BE2C (cell line): ENCODE data around the gene KIAA0825.

Source experiments
- DNase-seq: peaks from one replicate; pipeline ENCODE4 v3.0.0-alpha.2; 2020
- H3K27me3 ChIP-seq: fragments of 250-450 bp; sonication (Bioruptor Pico); 2 replicates; pipeline ENCODE4 v1.5.1; 2020; ENCODE audit warnings: mild to moderate bottlenecking
- H3K36me3 ChIP-seq: fragments of 250-450 bp; sonication (Bioruptor Pico); 2 replicates; pipeline ENCODE4 v1.5.1; 2020; ENCODE audit warnings: mild to moderate bottlenecking
- H3K4me1 ChIP-seq: fragments of 250-450 bp; sonication (Bioruptor Pico); 2 replicates; pipeline ENCODE4 v1.5.1; 2020
- H3K4me3 ChIP-seq: 2 replicates; pipeline ENCODE4 v1.5.1; 2011; ENCODE audit warnings: low read depth, low read length
- H3K9me3 ChIP-seq: fragments of 250-450 bp; sonication (Bioruptor Pico); 2 replicates; pipeline ENCODE4 v1.5.1; 2020
- TF ChIP-seq, protein P1 (sequence below): IDR thresholded peaks from 2 replicates; pipeline ENCODE4 v1.5.1; 2012; ENCODE audit warnings: mild to moderate bottlenecking, low read depth, low read length

Gene KIAA0825

DNA sequence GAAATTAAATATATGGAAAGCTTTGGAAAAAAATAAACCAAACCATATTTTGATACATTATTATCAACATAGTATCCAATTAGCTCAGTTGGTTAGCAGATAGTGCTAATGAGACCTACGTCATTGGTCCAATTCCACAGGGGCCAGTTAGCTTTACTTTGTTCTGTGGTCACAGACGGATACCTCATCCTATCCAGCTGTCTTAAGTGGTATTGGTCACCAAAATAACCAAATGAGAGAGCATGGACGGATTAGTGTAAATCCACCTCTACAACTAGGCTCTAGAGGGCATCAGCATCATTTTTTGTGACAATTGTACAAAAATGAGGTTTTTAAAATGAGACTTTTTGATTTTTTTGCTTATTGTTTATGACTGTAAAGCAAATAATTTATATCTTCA is 364.2 kb downstream of the KIAA0825 start:
- TF ChIP-seq, protein P1, sequence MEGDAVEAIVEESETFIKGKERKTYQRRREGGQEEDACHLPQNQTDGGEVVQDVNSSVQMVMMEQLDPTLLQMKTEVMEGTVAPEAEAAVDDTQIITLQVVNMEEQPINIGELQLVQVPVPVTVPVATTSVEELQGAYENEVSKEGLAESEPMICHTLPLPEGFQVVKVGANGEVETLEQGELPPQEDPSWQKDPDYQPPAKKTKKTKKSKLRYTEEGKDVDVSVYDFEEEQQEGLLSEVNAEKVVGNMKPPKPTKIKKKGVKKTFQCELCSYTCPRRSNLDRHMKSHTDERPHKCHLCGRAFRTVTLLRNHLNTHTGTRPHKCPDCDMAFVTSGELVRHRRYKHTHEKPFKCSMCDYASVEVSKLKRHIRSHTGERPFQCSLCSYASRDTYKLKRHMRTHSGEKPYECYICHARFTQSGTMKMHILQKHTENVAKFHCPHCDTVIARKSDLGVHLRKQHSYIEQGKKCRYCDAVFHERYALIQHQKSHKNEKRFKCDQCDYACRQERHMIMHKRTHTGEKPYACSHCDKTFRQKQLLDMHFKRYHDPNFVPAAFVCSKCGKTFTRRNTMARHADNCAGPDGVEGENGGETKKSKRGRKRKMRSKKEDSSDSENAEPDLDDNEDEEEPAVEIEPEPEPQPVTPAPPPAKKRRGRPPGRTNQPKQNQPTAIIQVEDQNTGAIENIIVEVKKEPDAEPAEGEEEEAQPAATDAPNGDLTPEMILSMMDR: no peak
- Histone ChIP-seq H3K9me3 (no peaks in the 10 kb centered on the region), H3K27me3 (no peaks in the 10 kb centered on the region), H3K4me3 (no peak overlapping the region), H3K36me3 (no peaks in the 10 kb centered on the region), H3K4me1 (peaks cover 7% of the 10 kb centered on the region)
- DNase-seq: no peak

DNA sequence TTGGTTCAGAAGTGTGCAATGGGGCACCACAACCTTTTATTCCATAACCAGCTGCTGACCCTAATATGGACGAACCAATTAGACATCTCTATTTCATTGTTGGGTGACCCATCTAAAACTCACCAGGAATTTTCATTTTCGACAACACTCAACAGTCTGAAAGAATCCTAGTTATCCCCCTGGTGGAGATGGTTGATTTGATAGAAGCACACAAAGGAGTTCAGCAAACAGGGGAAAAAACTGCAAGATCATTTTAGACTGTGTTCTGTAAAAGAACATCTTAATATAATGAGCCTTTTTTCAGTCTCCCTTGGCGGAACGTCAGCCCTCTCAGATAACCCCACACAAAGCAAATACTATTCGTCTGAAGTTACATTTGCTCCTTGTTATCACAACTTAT is 367.4 kb downstream of the KIAA0825 start:
- DNase-seq: no peak
- Histone ChIP-seq H3K4me1 (peaks cover 7% of the 10 kb centered on the region), H3K9me3 (no peaks in the 10 kb centered on the region), H3K36me3 (no peaks in the 10 kb centered on the region), H3K27me3 (no peaks in the 10 kb centered on the region), H3K4me3 (no peak overlapping the region)
- TF ChIP-seq, protein P1: no peak

DNA sequence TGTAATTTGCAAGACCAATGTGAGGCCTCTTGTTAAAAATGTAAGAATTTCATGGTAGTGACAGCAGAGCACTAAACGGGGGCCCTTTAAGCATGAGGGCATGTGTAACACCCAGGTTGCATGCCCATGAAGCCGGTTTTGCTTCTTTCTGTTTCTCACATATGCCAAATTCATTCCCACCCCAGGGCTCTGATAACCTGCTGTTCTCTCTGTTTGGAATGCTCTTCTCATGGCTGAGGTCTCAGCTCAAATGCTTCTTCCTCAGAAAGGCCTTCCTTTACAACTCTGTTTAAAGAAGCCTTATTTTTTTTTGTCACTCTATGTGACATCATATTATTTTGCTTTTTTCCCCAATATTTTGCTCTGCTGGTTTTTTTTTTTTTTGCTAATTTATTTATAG is 369.0 kb downstream of the KIAA0825 start:
- no peaks in the 10 kb centered on the region for H3K36me3 ChIP-seq
- H3K4me1 ChIP-seq: peaks cover 7% of the 10 kb centered on the region
- TF ChIP-seq, protein P1: no peak
- no peaks in the 10 kb centered on the region for H3K27me3 ChIP-seq
- H3K9me3 ChIP-seq: no peaks in the 10 kb centered on the region
- H3K4me3 ChIP-seq: no peak overlapping the region
- DNase-seq: no peak

DNA sequence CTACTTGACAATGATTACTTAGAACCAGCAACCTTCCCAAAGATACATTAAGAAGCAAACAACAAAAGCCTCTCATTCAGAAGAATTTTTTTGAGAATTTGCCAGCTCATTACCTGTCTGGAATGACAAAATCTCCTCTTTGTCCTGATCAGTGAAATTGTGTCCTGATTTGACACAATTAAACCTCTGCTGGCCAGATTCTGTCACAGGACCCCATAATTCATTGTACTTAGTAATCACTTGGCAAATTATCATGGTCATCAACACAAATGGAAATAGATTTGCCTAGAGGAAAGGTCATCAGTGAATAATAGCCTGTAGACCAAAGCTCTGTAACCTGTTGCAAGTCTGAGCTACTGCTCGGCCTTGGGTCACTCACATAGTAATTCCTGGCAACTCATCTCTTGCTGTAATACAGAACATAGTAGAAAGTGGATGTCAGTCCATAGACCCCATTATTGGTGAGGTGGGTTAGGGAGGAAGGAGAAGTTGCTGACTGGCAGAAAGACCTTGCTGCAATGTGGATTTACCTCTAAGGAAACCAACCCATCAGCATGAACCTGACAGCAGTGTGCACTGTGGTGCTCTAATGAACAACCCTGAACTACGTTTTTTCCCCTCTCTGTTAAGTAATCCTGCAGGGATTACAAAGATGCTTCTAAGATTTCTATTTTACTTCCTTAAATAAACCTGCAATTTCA is 370.1 kb downstream of the KIAA0825 start:
- H3K9me3 ChIP-seq: no peaks in the 10 kb centered on the region
- DNase-seq: no peak
- H3K36me3 ChIP-seq: no peaks in the 10 kb centered on the region
- no peaks in the 10 kb centered on the region for H3K27me3 ChIP-seq
- H3K4me1 ChIP-seq: peaks cover 7% of the 10 kb centered on the region
- TF ChIP-seq, protein P1: no peak
- H3K4me3 ChIP-seq: no peak overlapping the region

DNA sequence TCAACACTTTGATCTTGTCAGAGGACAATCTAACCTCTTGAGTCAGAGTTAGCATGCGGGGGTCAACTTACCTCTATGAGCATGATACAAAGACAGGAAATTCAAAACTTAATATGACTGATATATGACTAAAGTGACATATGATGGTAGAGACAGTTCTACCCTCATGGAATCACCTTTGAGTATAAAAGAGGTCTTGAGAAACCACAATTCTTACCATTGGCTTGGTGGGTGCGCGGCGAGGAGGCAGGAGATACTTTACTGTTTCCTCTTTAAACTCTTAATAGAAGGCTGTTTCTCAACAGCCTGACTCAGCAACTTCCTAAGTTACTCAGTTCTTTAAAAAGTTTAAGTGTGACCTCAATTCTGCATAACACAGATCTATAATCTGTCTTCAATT is 372.8 kb downstream of the KIAA0825 start:
- Histone ChIP-seq H3K27me3 (no peaks in the 10 kb centered on the region), H3K4me1 (peaks cover 7% of the 10 kb centered on the region), H3K9me3 (no peaks in the 10 kb centered on the region), H3K36me3 (no peaks in the 10 kb centered on the region), H3K4me3 (no peak overlapping the region)
- DNase-seq: no peak
- TF ChIP-seq, protein P1: no peak

DNA sequence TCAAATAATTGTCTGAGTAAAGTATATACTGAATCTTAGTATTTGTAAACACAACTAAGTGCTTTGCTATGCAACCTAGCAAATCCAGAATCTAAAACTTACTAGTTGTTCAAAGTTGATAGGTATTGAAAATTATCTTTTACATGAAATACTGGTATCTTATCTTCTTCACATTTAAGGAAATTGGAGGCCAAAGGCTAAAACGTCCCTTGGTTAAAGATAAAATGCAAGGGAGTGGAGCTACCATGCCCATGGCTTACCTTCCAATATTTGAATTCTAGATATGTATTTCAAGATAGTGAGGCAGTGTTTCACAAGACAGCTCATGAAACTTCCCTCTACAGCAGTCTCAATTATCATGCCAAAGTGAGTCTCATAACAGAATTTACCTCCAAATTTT is 373.5 kb downstream of the KIAA0825 start:
- H3K27me3 ChIP-seq: no peaks in the 10 kb centered on the region
- TF ChIP-seq, protein P1: no peak
- H3K36me3 ChIP-seq: no peaks in the 10 kb centered on the region
- H3K4me3 ChIP-seq: no peak overlapping the region
- no peaks in the 10 kb centered on the region for H3K9me3 ChIP-seq
- peaks cover 4% of the 10 kb centered on the region; the same call in 1 of the 2 replicates for H3K4me1 ChIP-seq
- DNase-seq: no peak
